Large intestine (tissue), 3 donors: ENCODE data around the gene RPS6KA6. TPM values are rescaled to one million over a fixed set of nuclear protein-coding genes. Genes with fewer than 3 reads are reported as not detected.

ENCODE experiments used
- DNase-seq, 2 donors: peaks; one replicate each; pipeline versions ENCODE4 v3.0.0 to v3.0.0-alpha.2; 2013
- H3K27ac ChIP-seq: one replicate; pipeline ENCODE4 v1.5.1; 2013; ENCODE audit warnings: low read length
- H3K27me3 ChIP-seq: 2 replicates; pipeline ENCODE4 v1.6.1; 2013; ENCODE audit warnings: low read length; ENCODE audit not compliant: control insufficient read depth, insufficient read depth
- H3K36me3 ChIP-seq: 2 replicates; pipeline ENCODE4 v1.6.1; 2013; ENCODE audit warnings: low read length; ENCODE audit not compliant: control insufficient read depth, insufficient read depth
- H3K4me1 ChIP-seq: one replicate; pipeline ENCODE4 v1.6.1; 2013; ENCODE audit warnings: low read length; ENCODE audit not compliant: control insufficient read depth, insufficient read depth
- H3K4me3 ChIP-seq: one replicate; pipeline ENCODE4 v1.5.1; 2013; ENCODE audit warnings: low read length
- H3K9me3 ChIP-seq: one replicate; pipeline ENCODE4 v1.6.1; 2013; ENCODE audit warnings: mild to moderate bottlenecking, low read depth, low read length, moderate library complexity; ENCODE audit not compliant: control insufficient read depth
- WGBS: methylation state at CpG from one replicate; pipeline ENCODE4 v1.1.5; 2013; ENCODE audit warnings: low lambda C conversion rate; ENCODE audit not compliant: insufficient coverage; 5-methylcytosine and 5-hydroxymethylcytosine counted together
- polyA plus RNA-seq: library from polyadenylated mRNA; unstranded; fragments of 120-200 nt; gene quantifications from one replicate; pipeline ENCODE4 v1.2.1, GENCODE V29; 2013

The RPS6KA6 gene
- polyA plus RNA-seq, 1 donor, result 8.2 TPM

GRCh38 chrX:84197550-84197949 lies 9.6 kb upstream of the RPS6KA6 start:
- Histone ChIP-seq H3K36me3 (no peaks in the 10 kb centered on the region), H3K4me1 (no peaks in the 10 kb centered on the region), H3K9me3 (no peaks in the 10 kb centered on the region), H3K4me3 (no peak overlapping the region), H3K27ac (no peak overlapping the region), H3K27me3 (no peaks in the 10 kb centered on the region)
- no CpG with 5 or more reads among the region's 1 CpG for WGBS
- no peak for DNase-seq

GRCh38 chrX:84192006-84192405 lies 4.0 kb upstream of the RPS6KA6 start:
- Histone ChIP-seq H3K4me3 (no peak overlapping the region), H3K27me3 (no peaks in the 10 kb centered on the region), H3K27ac (no peak overlapping the region), H3K36me3 (no peaks in the 10 kb centered on the region), H3K4me1 (no peaks in the 10 kb centered on the region), H3K9me3 (no peaks in the 10 kb centered on the region)
- no peak for DNase-seq
- no CpG with 5 or more reads among the region's 1 CpG for WGBS

DNA sequence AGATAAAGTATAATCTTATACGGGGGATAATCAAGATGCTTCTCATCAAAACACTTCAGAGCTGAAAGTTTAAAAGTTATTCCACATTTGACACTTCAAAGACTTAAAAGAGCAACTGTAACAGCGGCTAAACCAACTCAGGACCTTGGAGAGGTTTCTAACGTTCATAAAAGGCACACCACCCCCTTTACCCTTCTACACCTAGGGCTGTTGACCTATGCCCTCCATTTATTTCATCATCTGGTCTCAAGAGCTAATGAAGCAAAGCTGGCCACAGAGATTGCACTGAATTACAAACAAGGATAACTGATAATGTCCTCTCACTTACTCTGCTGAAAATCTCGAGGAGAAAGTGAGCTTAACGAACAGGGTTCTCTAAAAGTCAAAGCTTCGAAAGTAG lies 1.1 kb upstream of the RPS6KA6 start:
- no peak overlapping the region for H3K27ac ChIP-seq
- no CpG with 5 or more reads among the region's 6 CpGs for WGBS
- no peaks in the 10 kb centered on the region for H3K27me3 ChIP-seq
- H3K4me1 ChIP-seq, result no peaks in the 10 kb centered on the region
- H3K9me3 ChIP-seq, result no peaks in the 10 kb centered on the region
- H3K4me3 ChIP-seq, result no peak overlapping the region
- no peaks in the 10 kb centered on the region for H3K36me3 ChIP-seq
- peak; percentile 23 to 69 for DNase-seq

GRCh38 chrX:84188320-84188834 lies 378 bp upstream of the RPS6KA6 start:
- H3K27ac ChIP-seq, result peak overlapping the region; percentile 51
- H3K9me3 ChIP-seq, result no peaks in the 10 kb centered on the region
- peak overlapping the region; percentile 76 for H3K4me3 ChIP-seq
- no CpG with 5 or more reads among the region's 19 CpGs for WGBS
- H3K36me3 ChIP-seq, result no peaks in the 10 kb centered on the region
- peak; percentile 54 to 64 for DNase-seq
- no peaks in the 10 kb centered on the region for H3K27me3 ChIP-seq
- no peaks in the 10 kb centered on the region for H3K4me1 ChIP-seq

DNA sequence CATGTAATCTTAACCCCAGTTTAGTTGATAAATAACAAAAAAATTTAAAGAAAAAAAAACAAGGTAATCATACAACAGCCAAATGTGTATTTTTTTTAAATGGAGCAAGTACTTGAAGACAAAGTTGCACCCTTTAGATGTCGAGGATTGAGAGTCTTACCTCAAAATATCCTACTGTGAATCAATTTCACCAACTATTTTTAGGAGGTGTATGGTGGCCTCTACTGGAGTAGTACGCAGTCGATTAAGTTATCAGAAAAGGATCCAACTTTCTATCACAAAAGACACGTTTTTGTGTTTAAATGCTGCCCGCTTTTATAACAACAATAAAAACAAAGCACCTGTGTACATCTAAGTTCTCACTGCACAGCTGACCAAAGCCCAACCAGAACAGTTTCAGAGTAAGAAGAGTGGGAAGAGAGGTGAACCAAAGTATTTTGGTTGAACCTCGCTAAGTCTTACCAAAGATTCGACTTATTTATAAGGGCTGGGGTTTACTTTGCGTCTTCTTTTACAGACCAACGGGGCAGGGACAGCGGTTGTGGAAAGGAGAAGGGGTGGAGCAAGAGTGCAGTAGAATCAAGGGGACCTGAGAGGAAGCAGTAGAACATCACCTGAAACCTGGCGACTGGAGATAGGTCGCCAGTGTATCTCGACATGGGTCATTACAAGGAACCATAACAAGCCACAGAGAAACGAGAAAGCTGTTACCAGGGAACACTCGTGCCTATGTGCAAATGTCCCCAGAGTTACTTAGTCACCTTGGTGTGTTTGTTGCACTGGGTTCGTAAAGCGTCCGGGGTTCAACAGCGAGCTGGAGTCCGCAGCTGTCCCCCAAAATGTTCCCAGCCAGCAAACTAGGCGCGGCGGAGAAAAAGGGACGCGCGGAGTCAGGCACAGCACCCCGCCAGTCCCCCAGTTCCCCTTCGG lies 1.1 kb downstream of the RPS6KA6 start:
- Histone ChIP-seq H3K27ac (peak overlapping the region; percentile 69), H3K9me3 (no peaks in the 10 kb centered on the region), H3K4me3 (peak overlapping the region; percentile 76), H3K27me3 (no peaks in the 10 kb centered on the region), H3K36me3 (no peaks in the 10 kb centered on the region), H3K4me1 (peaks cover 5% of the 10 kb centered on the region)
- no CpG with 5 or more reads among the region's 28 CpGs for WGBS
- DNase-seq, result peak in 1 of 2 donors; percentile 8

DNA sequence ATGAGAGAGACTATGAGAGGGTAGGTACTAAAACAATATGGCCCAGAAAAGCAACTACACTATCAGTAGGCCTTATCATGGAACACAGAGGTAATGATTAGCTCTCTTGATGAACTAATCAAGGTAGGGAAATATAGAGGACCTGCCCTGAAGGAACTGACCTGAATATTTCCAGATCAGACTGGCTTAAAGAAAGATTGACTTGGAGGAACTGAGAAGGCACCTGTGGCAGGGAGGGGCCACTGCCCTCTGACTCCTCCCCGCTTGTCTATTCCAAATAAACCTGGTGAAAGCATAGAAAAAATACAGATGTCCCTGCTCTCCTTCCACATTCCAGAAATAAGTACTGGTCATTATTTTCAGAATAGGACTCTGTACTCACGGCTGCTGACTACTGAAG lies 5.5 kb downstream of the RPS6KA6 start:
- H3K9me3 ChIP-seq, result no peaks in the 10 kb centered on the region
- H3K27me3 ChIP-seq, result no peaks in the 10 kb centered on the region
- peaks cover 5% of the 10 kb centered on the region for H3K4me1 ChIP-seq
- H3K36me3 ChIP-seq, result no peaks in the 10 kb centered on the region
- no peak overlapping the region for H3K4me3 ChIP-seq
- no CpG with 5 or more reads among the region's 2 CpGs for WGBS
- peak; percentile 42 to 77 for DNase-seq
- peak overlapping the region; percentile 59 for H3K27ac ChIP-seq

DNA sequence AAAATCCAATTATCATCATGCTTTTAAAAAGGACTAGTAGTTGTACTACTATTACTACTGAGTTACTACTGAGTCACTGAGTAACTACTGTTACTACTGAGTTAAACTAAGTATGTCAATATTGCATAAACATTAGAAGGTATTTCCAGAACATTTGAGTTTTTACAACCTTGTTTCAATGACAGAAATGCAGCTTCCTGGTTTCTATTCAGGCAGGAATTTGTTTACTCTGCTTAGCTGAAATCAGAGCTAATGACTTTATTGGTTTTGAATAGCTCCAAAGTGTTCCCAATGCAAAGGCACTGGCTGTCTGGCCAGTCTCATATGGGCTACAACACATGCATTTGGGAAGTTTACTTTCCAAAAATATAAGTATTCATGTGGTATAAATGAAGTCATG lies 12.0 kb downstream of the RPS6KA6 start:
- Histone ChIP-seq H3K27me3 (no peaks in the 10 kb centered on the region), H3K9me3 (no peaks in the 10 kb centered on the region), H3K4me3 (no peak overlapping the region), H3K4me1 (peaks cover 2% of the 10 kb centered on the region), H3K36me3 (no peaks in the 10 kb centered on the region), H3K27ac (peak overlapping the region; percentile 59)
- DNase-seq, result peak; percentile 12 to 65

DNA sequence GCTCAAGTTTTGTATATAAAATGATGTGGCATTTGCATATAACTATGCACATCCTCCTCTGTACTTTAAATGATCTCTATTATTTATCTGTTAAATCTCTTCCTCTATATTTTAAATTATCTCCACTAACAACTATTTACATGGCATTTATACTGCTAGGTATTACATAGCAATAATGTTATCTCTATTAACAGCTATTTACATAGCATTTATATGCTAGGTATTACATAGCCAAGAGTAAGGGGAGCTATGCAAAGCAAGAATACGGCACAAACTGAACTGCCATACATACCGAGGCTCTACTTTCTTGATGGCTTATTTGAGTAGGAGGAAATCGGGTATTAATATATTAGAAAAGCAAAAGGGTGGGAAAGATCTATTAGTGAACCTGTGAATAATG lies 12.7 kb downstream of the RPS6KA6 start:
- Histone ChIP-seq H3K4me3 (no peak overlapping the region), H3K36me3 (no peaks in the 10 kb centered on the region), H3K27ac (peak overlapping the region; percentile 29), H3K9me3 (no peaks in the 10 kb centered on the region), H3K4me1 (peaks cover 2% of the 10 kb centered on the region), H3K27me3 (no peaks in the 10 kb centered on the region)
- no CpG with 5 or more reads among the region's 3 CpGs for WGBS
- DNase-seq, result no peak

DNA sequence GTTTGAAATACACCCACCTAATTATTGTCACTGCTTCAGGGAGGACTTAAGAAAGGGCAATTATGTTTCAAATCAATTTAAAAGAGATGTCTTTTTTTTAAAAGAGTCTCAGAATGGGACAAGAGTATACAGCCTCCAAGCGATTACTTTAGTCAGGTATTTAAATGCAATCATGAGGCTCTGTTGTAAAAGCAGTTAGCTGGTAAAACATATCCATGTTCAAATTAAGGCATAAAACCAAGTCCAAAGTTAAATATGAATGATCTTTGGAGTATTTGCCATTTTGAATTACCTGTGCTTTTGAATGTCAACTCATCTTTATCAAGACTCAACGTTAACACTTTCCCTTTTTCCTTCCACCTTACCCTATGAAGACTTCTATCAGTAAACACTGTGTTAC lies 13.7 kb downstream of the RPS6KA6 start:
- Histone ChIP-seq H3K9me3 (no peaks in the 10 kb centered on the region), H3K36me3 (no peaks in the 10 kb centered on the region), H3K27me3 (no peaks in the 10 kb centered on the region), H3K4me3 (no peak overlapping the region), H3K4me1 (peaks cover 2% of the 10 kb centered on the region), H3K27ac (peak overlapping the region; percentile 45)
- peak in 1 of 2 donors; percentile 33 for DNase-seq
- no CpG with 5 or more reads among the region's 2 CpGs for WGBS

DNA sequence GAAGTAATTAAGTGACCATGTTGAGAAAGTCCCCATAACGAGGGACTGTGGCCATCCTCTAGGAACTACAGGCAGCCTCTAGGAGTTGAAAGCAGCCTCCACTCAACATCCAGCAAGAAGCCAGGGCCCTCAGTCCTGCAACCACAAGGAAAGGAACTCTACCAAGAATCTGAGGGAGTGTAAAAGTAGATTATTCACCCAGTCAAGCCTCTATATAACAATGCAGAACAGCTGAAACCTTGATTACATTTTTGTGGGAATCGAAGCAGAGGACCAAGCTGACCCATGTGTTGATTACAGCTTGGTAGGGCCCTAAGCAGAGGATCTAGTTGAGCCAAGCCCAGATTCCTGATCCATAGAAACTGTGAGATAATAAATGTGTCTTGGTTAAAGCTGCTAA lies 17.1 kb downstream of the RPS6KA6 start:
- H3K4me1 ChIP-seq, result peaks cover 2% of the 10 kb centered on the region
- H3K27ac ChIP-seq, result no peak overlapping the region
- no peaks in the 10 kb centered on the region for H3K27me3 ChIP-seq
- no peaks in the 10 kb centered on the region for H3K36me3 ChIP-seq
- H3K4me3 ChIP-seq, result no peak overlapping the region
- WGBS, result no CpG with 5 or more reads among the region's 2 CpGs
- DNase-seq, result no peak
- H3K9me3 ChIP-seq, result no peaks in the 10 kb centered on the region

- Histone ChIP-seq H3K4me3 (no peak overlapping the region), H3K27me3 (no peaks in the 10 kb centered on the region), H3K9me3 (no peaks in the 10 kb centered on the region), H3K36me3 (no peaks in the 10 kb centered on the region), H3K4me1 (peaks cover 2% of the 10 kb centered on the region), H3K27ac (no peak overlapping the region)
- 83% methylated on average over 1 of the region's 2 CpGs for WGBS
- no peak for DNase-seq
Observed at GRCh38 chrX:84168574-84168973, 19.4 kb downstream of the RPS6KA6 start.
